Lower leg skin (tissue), 4 donors: ENCODE results near the gene GMCL2. TPM values are rescaled to one million over a fixed set of nuclear protein-coding genes. Genes with fewer than 3 reads are reported as not detected.

Source experiments
- DNase-seq, 2 donors: peaks; one replicate each; pipeline ENCODE4 v3.0.0-alpha.2; 2019; ENCODE audit warnings: low spot score in 2 of 2
- H3K4me3 ChIP-seq: fragments of 200-600 bp; sonication (generic); 2 replicates; pipeline ENCODE4 v1.5.1; 2017; ENCODE audit warnings: mild to moderate bottlenecking, low read depth; ENCODE audit not compliant: poor library complexity, severe bottlenecking
- POLR2A ChIP-seq, 2 donors: fragments of 450-650 bp; IDR thresholded peaks; one replicate each; pipeline ENCODE4 v1.6.1; 2016 to 2017; ENCODE audit warnings: antibody characterized with exemption in 2 of 2, mild to moderate bottlenecking in 1 of 2, moderate library complexity in 1 of 2
- WGBS, 2 donors: methylation state at CpG; one replicate each; pipeline ENCODE4 v1.1.5; 2018; 5-methylcytosine and 5-hydroxymethylcytosine counted together
- intact Hi-C: fragments of 100-400 bp; cut with DNase I; formaldehyde crosslinking; loops from one replicate; pipeline ENCODE4 v1.15.0; 2023; ENCODE audit warnings: low total_unique reads
- total RNA-seq, 4 donors: library from RNA; depleted of rRNA; stranded (reverse); fragments of >200 nt; gene quantifications; one replicate each; pipeline ENCODE4 v1.1.0, GENCODE V29; 2016
- TF ChIP-seq, protein P1 (sequence below), 3 donors: fragments of 450-650 bp; IDR thresholded peaks; one replicate each; pipeline ENCODE4 v1.5.1; 2016; ENCODE audit warnings: antibody characterized with exemption in 3 of 3, mild to moderate bottlenecking in 3 of 3, moderate library complexity in 2 of 3

Gene GMCL2
- total RNA-seq, 4 donors from 2014 or later, result not detected

DNA sequence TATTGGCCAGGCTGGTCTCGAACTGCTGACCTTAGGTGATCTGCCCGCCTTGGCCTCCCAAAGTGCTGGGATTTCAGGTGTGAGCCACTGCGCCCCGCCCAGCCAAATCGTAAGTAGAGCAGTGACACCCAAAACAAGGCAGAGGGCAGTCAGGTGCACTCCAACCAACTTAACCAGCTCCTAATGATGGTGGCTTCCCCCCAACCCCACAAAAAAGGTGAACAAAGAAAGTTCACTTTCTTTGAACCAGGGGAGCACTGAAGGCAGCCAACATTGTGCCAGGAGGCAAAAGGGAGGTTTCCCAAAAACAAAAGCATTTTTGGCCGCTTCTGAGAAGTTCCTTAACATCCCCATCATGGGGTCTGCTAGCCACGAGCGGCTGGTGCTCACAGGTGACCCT is 9.6 kb downstream of the GMCL2 start:
- DNase-seq, result no peak

DNA sequence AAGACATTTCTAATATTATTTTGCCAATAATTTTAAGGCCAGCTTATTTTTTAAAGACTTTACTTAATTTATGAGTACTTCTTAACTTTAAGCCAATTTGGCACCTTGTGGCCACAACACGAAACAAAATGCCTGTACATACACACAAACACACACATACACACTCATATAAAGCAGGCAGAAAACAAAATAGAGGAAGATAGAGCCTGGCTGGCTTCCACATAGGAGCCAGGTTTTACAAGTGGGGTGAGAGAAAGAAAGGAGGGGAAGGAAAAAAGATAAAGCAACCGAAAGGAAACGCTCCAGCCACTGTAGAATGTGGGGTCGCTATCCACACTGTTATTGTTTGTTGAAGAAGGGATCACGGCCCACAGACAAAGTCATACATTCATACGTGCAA is 10.4 kb downstream of the GMCL2 start:
- TF ChIP-seq POLR2A (IDR thresholded peaks at IDR 0.05), result no peak
- TF ChIP-seq, protein P1, sequence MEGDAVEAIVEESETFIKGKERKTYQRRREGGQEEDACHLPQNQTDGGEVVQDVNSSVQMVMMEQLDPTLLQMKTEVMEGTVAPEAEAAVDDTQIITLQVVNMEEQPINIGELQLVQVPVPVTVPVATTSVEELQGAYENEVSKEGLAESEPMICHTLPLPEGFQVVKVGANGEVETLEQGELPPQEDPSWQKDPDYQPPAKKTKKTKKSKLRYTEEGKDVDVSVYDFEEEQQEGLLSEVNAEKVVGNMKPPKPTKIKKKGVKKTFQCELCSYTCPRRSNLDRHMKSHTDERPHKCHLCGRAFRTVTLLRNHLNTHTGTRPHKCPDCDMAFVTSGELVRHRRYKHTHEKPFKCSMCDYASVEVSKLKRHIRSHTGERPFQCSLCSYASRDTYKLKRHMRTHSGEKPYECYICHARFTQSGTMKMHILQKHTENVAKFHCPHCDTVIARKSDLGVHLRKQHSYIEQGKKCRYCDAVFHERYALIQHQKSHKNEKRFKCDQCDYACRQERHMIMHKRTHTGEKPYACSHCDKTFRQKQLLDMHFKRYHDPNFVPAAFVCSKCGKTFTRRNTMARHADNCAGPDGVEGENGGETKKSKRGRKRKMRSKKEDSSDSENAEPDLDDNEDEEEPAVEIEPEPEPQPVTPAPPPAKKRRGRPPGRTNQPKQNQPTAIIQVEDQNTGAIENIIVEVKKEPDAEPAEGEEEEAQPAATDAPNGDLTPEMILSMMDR (IDR thresholded peaks at IDR 0.05), result no peak
- intact Hi-C loops, result no loop called here
- no peak for DNase-seq
- H3K4me3 ChIP-seq, result no peak overlapping the region
- whole genome bisulfite sequencing, 2 donors, result 73 to 79% methylated on average over 6 of the region's 6 CpGs

More for the DNA sequence above, 9.6 kb downstream of the GMCL2 start:
- no peak overlapping the region for H3K4me3 ChIP-seq
- intact Hi-C loops, result no loop called here
- 78 to 87% methylated on average over 8 of the region's 8 CpGs for WGBS, 2 donors
- no peak for TF ChIP-seq POLR2A (IDR thresholded peaks at IDR 0.05)
- TF ChIP-seq, protein P1 (IDR thresholded peaks at IDR 0.05), result no peak

DNA sequence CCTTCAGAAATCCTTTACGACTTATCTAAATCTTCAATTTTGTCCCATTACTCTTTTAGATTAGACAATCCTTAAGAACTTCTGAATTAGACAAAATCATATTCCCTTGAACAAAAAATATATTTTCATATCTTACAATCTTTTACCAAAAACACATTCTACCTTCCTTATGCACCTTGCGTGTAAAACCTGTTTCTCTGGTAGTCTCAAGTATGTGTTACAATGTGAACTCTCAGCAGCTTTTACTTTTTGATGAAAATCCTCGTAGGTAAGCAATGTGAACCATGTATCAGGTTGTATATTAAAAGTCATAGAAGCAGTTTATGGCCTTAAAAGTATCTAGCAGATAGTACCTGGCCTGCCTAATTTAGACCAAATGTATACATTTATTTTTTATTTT is 12.7 kb downstream of the GMCL2 start:
- WGBS, 2 donors, result 89 to 90% methylated on average over 3 of the region's 3 CpGs

DNA sequence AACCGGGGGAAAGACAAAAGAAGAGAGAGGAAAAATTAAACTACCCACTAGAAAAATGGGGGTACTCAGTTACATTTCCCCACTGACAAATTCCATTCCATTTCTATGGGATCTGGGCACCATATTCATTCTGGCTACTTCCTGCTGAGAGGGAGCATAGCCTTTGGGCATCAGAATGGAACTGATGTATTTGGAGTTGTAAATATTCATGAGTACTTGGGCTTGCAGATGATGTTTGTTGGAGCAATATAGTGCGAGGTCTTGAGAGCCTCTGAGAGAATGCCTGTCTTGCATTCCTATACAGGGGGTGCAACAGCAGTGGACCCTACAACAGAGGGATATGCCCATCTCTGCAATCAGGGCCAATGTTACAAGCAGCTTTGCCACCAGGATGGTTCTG is 16.7 kb downstream of the GMCL2 start:
- no peak for DNase-seq
- intact Hi-C loops, result no loop called here
- WGBS, 2 donors, result 78 to 85% methylated on average over 2 of the region's 2 CpGs
- no peak overlapping the region for H3K4me3 ChIP-seq
- TF ChIP-seq, protein P1 (IDR thresholded peaks at IDR 0.05), result no peak
- no peak for TF ChIP-seq POLR2A (IDR thresholded peaks at IDR 0.05)

More for the DNA sequence above, 12.7 kb downstream of the GMCL2 start:
- no peak for TF ChIP-seq POLR2A (IDR thresholded peaks at IDR 0.05)
- TF ChIP-seq, protein P1 (IDR thresholded peaks at IDR 0.05), result no peak
- no peak overlapping the region for H3K4me3 ChIP-seq
- no peak for DNase-seq
- intact Hi-C loops, result no loop called here

DNA sequence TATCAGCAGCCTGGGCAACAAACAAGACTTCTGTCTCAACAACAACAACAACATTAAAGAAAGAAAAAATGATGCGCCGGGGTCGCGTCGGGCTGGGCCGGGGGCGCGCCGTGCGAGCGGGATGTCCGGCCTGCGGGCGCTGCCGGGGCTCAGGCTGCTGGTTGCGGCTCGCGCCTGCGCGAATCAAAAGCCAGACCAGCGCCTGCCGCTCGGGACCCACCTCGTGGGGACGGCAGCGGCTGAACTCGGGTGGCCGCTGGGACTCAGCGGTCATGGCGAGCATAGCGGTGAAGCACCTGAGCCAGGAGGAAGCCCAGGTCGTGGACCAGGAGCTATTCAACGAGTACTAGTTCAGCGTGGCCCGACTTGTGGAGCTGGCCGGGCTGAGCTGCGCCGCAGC is 21.6 kb downstream of the GMCL2 start:
- intact Hi-C loops, result no loop called here
- WGBS, 2 donors, result 54 to 66% methylated on average over 26 to 38 of the region's 38 CpGs
- H3K4me3 ChIP-seq, result no peak overlapping the region
- DNase-seq, result no peak
- no peak for TF ChIP-seq POLR2A (IDR thresholded peaks at IDR 0.05)
- TF ChIP-seq, protein P1 (IDR thresholded peaks at IDR 0.05), result no peak
